Astrocyte of the spinal cord (primary cell): ENCODE measurements around the gene MYLK4.

Source experiments
- DNase-seq: peaks from one replicate; pipeline ENCODE4 v3.0.0; 2011; ENCODE audit warnings: low read depth, low spot score
- H3K4me3 ChIP-seq: 2 replicates; pipeline ENCODE4 v1.5.1; 2011; ENCODE audit warnings: low read depth, mild to moderate bottlenecking, low read length, moderate library complexity
- in situ Hi-C: cut with HindIII; loops from 2 replicates; pipeline ENCODE4 v1.10.0; 2017; ENCODE audit warnings: low sequenced_read_pairs
- TF ChIP-seq, protein P1 (sequence below): IDR thresholded peaks from 2 replicates; pipeline ENCODE4 v1.5.1; 2012; ENCODE audit warnings: low read depth, mild to moderate bottlenecking, low read length, inconsistent platforms

Gene MYLK4

DNA sequence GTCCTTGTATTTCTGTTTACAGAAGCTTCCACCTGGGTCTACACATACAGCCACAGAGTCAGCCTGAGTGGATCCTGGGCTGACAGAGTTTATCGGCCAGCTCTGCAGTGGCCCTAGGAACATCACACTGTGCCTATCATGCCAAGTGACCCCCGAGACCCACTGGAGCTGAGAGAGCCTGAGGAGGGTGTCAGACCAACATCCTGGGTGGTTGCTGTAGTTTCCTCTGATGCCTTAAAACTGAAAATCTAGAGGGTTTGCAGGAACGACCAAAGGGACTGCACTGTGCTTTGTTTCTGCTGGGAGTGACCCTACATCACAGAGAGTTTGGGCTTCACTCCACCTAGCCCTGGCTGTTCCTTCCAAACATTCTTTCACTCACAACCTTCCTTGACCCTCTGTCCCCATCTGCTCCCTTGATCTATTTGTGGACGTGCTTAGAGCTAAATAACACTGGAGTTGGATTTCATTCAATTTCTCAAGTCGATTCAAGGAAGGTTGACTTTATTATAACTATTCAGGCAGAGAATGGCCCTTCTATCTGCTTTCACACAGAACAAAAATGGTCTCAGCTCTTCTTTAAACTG lies 18.1 kb downstream of the MYLK4 start:
- H3K4me3 ChIP-seq = no peak overlapping the region
- in situ Hi-C loops = no loop called here
- TF ChIP-seq, protein P1, sequence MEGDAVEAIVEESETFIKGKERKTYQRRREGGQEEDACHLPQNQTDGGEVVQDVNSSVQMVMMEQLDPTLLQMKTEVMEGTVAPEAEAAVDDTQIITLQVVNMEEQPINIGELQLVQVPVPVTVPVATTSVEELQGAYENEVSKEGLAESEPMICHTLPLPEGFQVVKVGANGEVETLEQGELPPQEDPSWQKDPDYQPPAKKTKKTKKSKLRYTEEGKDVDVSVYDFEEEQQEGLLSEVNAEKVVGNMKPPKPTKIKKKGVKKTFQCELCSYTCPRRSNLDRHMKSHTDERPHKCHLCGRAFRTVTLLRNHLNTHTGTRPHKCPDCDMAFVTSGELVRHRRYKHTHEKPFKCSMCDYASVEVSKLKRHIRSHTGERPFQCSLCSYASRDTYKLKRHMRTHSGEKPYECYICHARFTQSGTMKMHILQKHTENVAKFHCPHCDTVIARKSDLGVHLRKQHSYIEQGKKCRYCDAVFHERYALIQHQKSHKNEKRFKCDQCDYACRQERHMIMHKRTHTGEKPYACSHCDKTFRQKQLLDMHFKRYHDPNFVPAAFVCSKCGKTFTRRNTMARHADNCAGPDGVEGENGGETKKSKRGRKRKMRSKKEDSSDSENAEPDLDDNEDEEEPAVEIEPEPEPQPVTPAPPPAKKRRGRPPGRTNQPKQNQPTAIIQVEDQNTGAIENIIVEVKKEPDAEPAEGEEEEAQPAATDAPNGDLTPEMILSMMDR = no peak
- DNase-seq = no peak

DNA sequence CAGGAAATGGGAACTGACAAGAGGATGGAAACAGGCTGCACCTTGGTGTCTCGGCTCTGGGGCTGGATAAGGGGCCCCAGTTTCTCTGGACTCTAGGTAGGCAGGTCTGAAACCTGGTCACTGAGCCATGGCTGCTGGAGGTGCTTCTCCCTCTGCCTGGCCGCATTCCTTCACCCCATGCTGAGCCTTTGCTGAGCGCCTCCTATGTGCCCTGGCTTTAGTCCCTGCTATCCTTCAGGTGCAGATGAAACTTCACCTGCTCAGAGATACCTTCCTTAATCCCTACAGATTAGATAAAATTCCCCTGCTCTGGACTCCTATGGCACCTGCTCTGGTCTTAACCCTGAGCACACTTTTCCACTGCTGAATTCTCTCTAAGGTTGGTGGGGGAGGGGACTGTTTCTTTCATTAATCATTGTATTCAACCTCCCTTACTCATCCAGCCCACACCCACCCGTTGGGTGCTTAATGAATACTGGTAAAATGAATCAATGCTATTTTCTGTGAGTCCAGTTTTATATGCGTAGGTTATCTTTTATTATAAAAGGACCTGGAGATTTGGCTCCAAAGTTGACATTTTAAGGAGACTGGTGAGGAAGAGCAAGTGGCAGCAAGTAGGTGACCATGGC lies 19.3 kb downstream of the MYLK4 start:
- TF ChIP-seq, protein P1 = no peak
- no peak overlapping the region for H3K4me3 ChIP-seq
- DNase-seq = no peak
- in situ Hi-C loops = no loop called here

DNA sequence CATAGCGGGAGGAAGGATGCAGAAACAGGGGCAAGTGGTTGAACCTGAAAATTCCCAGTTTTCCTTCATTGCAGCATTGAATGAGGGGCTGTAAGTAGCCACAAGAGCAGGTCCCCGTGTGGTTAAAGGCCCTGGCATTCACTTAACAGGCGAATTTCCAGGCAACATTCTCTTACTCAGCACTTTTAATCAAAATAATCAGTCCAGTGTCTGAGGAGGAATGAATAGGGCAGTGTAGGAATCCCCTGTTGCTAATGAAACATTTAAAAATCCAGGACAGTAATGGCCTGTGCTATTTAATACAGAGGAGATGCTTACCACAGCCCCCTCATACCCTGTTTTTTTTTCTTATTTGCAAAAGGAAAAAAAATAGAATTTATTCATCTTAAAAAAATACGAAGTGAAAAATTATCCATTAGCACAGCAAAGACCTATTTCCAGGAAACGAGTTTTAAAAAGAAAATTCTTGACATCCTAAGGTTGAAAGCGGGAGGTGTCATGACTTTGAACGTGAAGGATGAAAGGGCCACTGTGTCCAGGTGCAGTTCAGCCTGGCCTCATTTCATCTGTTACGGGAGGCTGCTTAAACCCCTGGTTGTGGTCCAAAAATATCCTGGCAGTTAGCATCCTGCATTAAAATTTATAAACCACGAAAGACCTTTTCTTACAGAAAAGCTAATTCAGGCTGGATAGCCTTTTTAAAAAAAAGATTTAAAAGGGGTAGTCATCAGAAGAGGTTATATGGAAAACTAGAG lies 20.2 kb downstream of the MYLK4 start:
- TF ChIP-seq, protein P1 = no peak
- in situ Hi-C loops = no loop called here
- no peak for DNase-seq
- H3K4me3 ChIP-seq = no peak overlapping the region

DNA sequence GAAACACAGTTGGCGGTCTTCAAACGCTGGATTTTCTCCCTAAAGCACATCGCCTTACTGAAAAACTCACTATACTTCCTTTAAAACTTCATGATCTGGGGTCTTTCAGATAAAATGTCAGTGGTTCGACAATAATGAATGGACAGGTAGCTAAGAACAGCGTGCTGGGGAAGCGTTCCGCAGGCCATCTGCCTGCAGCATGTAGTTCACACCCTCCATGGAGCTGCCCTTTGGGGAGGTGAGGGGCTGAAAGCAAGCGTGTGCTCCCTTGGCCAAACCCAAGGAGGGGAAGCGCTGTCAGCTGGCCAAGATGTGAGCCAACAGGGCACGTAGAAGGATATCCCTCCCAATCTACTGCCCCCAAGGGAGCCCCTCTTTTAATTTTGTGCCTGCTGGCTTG lies 20.8 kb downstream of the MYLK4 start:
- TF ChIP-seq, protein P1 = no peak
- no peak overlapping the region for H3K4me3 ChIP-seq
- in situ Hi-C loops = no loop called here
- no peak for DNase-seq

DNA sequence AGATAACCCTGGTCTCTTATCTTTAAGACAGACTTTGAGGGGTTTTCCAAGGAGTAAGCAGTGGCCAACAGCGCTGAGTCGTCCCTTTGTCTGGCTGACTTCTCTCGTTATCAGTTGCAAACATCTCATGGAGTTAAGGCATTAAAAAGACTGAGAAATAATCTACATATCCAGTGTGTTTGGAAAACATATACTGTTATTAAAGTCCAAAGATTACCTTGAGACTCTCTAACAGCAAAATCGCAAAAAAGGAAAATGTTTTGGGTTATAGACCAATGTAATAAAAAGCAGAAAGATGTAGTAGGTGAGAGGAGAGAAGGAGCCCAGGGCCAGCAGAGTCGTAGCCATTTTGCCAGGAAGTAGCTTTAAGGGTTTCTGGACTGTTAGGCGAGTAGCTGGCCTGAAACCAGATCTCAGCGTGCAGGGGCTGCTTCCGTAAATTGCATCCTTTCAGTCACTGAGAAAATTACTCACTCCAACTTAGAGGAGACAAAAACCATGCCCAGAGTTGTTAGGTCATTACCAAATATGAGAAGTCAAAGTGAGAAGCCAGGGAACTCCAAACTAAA lies 24.6 kb downstream of the MYLK4 start:
- DNase-seq = peak; percentile 64
- in situ Hi-C loops = no loop called here

DNA sequence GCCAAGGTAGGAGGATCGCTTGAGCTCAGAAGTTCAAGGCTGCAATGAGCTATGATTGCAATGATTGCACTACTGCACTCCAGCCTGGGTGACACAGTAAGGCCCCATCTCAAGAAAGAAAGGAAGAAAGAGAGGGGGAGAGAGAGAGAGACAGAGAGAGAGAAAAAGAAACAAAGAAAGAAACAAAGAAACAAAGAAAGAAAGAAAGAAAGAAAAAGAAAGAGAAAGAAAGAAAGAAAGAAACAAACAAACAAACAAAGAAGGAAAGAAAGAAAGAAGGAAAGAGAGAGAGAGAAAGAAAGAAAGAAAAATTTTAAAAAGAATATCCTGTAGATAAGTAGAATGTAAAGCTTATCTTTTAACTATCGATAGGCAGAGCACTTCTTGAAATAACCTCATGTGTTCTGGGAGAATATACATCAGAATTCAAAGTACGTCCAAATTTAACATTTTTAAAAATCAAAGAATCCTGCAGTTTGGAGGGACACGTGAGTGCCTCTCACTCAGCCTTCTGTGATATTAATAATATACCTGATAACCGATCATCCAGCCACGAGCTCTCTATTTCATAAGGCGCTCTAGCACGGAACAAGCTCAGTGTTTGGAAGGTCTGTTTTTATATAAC lies 25.2 kb downstream of the MYLK4 start:
- DNase-seq = no peak
- H3K4me3 ChIP-seq = no peak overlapping the region
- in situ Hi-C loops = no loop called here
- TF ChIP-seq, protein P1 = no peak

More for the DNA sequence above, 24.6 kb downstream of the MYLK4 start:
- H3K4me3 ChIP-seq = no peak overlapping the region
- TF ChIP-seq, protein P1 = no peak
